ENCODE results near the gene POMC. TPM values are rescaled to one million over a fixed set of nuclear protein-coding genes. Genes with fewer than 3 reads are reported as not detected.
A peak's percentile ranks its signal among the peaks of the same experiment; 100 is the strongest.

The POMC gene
- total RNA-seq, 1 donor from 2014 or later: not detected

DNA sequence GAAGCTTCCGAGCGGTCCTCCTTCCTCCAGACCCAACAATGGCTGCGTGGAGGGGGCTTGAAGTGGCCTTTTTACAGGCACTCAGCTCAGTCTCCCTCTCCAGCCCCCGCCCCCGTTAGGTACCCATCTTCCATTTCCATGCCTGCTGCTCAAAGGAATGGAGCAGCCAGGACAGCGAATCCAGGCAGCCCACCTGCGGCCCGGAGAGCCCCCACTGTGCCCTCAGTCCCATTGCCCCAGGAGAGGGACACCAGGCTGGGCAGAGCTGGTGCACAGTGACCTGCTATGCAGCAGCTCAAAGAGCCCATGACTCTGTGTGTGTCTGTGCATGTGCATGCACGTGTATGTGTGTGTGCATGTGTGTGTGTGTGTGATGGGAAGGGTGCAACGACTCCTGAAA lies 10.6 kb upstream of the POMC start:
- Histone ChIP-seq H3K27me3 (peaks cover 15% of the 10 kb centered on the region), H3K4me1 (peaks cover 26% of the 10 kb centered on the region), H3K27ac (no peak overlapping the region), H3K9ac (no peak overlapping the region), H2AFZ (replicated peaks) (no peak overlapping the region), H3K36me3 (no peaks in the 10 kb centered on the region), H3K79me2 (ENCODE audit: low read depth) (no peaks in the 10 kb centered on the region), H4K20me1 (ENCODE audit: low read depth) (no peaks in the 10 kb centered on the region), H3F3A (ENCODE audit: low read depth) (peaks cover 16% of the 10 kb centered on the region), H3K9me3 (ENCODE audit: low read depth) (no peaks in the 10 kb centered on the region), H3K4me3 (no peak overlapping the region), H3K4me2 (no peak overlapping the region)
- H3K36me3 Mint-ChIP-seq: no peaks in the 10 kb centered on the region
- TF ChIP-seq CTCF (IDR thresholded peaks at IDR 0.05) (no peak), EZH2 (IDR thresholded peaks at IDR 0.05) (no peak), EZH2phosphoT487 (IDR thresholded peaks at IDR 0.05) (no peak)
- H3K4me3 Mint-ChIP-seq: no peak overlapping the region
- peaks cover 18% of the 10 kb centered on the region for H3K27me3 Mint-ChIP-seq (ENCODE audit: insufficient read depth, low read depth)
- H3K9me3 Mint-ChIP-seq: peaks cover 9% of the 10 kb centered on the region
- no peak for DNase-seq (ENCODE audit: low spot score)
- H3K4me1 Mint-ChIP-seq: peaks cover 36% of the 10 kb centered on the region
- peak overlapping the region; percentile 37 for H3K27ac Mint-ChIP-seq

DNA sequence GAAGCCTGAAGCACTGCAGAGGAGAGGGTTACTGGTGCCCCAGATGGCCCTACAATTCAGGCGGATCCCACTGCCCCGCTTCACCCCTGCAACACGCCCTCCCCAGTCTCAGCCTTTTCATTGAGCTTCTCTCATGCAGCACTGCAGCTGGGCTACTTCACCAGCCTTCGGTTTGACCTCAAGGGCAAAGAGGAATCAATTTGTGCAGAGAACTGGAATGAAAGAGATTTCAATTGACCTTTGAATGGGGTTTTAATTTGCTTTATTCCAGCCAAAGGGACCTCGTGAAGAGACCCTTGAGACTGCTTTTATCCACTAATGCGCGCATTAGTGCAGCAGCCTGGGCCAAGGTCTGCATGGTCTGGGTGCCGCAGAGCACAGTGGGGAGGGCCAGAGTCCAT lies 8.8 kb upstream of the POMC start:
- H3K36me3 ChIP-seq: no peaks in the 10 kb centered on the region
- DNase-seq (ENCODE audit: low spot score): peak; percentile 77
- peaks cover 4% of the 10 kb centered on the region for H3K9me3 Mint-ChIP-seq
- H3K4me3 ChIP-seq: no peak overlapping the region
- H2AFZ ChIP-seq (replicated peaks): no peak overlapping the region
- H3K9me3 ChIP-seq (ENCODE audit: low read depth): no peaks in the 10 kb centered on the region
- no peaks in the 10 kb centered on the region for H3K79me2 ChIP-seq (ENCODE audit: low read depth)
- H3K36me3 Mint-ChIP-seq: no peaks in the 10 kb centered on the region
- no peak overlapping the region for H3K9ac ChIP-seq
- no peaks in the 10 kb centered on the region for H4K20me1 ChIP-seq (ENCODE audit: low read depth)
- H3K27ac ChIP-seq: no peak overlapping the region
- H3K4me3 Mint-ChIP-seq: peak overlapping the region; percentile 65
- H3K27me3 ChIP-seq: peaks cover 18% of the 10 kb centered on the region
- H3K4me1 Mint-ChIP-seq: peaks cover 36% of the 10 kb centered on the region
- H3K27me3 Mint-ChIP-seq (ENCODE audit: insufficient read depth, low read depth): peaks cover 14% of the 10 kb centered on the region
- H3K4me1 ChIP-seq: peaks cover 26% of the 10 kb centered on the region
- H3K27ac Mint-ChIP-seq: peak overlapping the region; percentile 91
- peak overlapping the region; percentile 17 for H3K4me2 ChIP-seq
- H3F3A ChIP-seq (ENCODE audit: low read depth): peaks cover 16% of the 10 kb centered on the region
- TF ChIP-seq EZH2phosphoT487 (IDR thresholded peaks at IDR 0.05) (no peak), CTCF (IDR thresholded peaks at IDR 0.05) (no peak), EZH2 (IDR thresholded peaks at IDR 0.05) (no peak)

GRCh38 chr2:25176541-25177181 lies 8.3 kb upstream of the POMC start:
- no peak overlapping the region for H3K9ac ChIP-seq
- H3F3A ChIP-seq (ENCODE audit: low read depth): peaks cover 16% of the 10 kb centered on the region
- no peaks in the 10 kb centered on the region for H3K79me2 ChIP-seq (ENCODE audit: low read depth)
- no peak overlapping the region for H3K27ac ChIP-seq
- H3K4me1 ChIP-seq: peaks cover 26% of the 10 kb centered on the region
- H3K36me3 Mint-ChIP-seq: no peaks in the 10 kb centered on the region
- peaks cover 14% of the 10 kb centered on the region for H3K27me3 Mint-ChIP-seq (ENCODE audit: insufficient read depth, low read depth)
- TF ChIP-seq EZH2phosphoT487 (IDR thresholded peaks at IDR 0.05): no peak
- TF ChIP-seq CTCF (IDR thresholded peaks at IDR 0.05): no peak
- no peak overlapping the region for H3K4me3 Mint-ChIP-seq
- H4K20me1 ChIP-seq (ENCODE audit: low read depth): no peaks in the 10 kb centered on the region
- H3K4me1 Mint-ChIP-seq: peaks cover 36% of the 10 kb centered on the region
- H3K9me3 Mint-ChIP-seq: no peaks in the 10 kb centered on the region
- peaks cover 23% of the 10 kb centered on the region for H3K27me3 ChIP-seq
- H2AFZ ChIP-seq (replicated peaks): no peak overlapping the region
- peak overlapping the region; percentile 17 for H3K4me2 ChIP-seq
- DNase-seq (ENCODE audit: low spot score): no peak
- no peaks in the 10 kb centered on the region for H3K9me3 ChIP-seq (ENCODE audit: low read depth)
- no peaks in the 10 kb centered on the region for H3K36me3 ChIP-seq
- no peak overlapping the region for H3K4me3 ChIP-seq
- peak overlapping the region; percentile 13 for H3K27ac Mint-ChIP-seq

Data from neural progenitor cell (in vitro differentiated cells).